H1 (cell line): ENCODE results near the gene ADAMTS3.

ENCODE experiments used
- CBX8 ChIP-seq: fragments of 300-800, 300-1000 bp; sonication (generic); IDR thresholded peaks from 2 replicates; pipeline ENCODE4 v1.7.1; 2016; ENCODE audit warnings: low read depth, low read length, borderline replicate concordance
- CEBPB ChIP-seq: IDR thresholded peaks from 2 replicates; pipeline ENCODE4 v1.6.1; 2012; ENCODE audit warnings: low read depth, low read length
- CHD2 ChIP-seq: IDR thresholded peaks from 2 replicates; pipeline ENCODE4 v1.6.1; 2012; ENCODE audit warnings: low read length, improper control_type of control experiment
- CTCF ChIP-seq, 3 experiments: IDR thresholded peaks; 1 replicate in 2 of 3; 2 replicates in 1 of 3; pipeline versions ENCODE4 v1.5.1 to v1.6.1; 2011; ENCODE audit warnings: low read length in 3 of 3, mild to moderate bottlenecking in 3 of 3, inconsistent platforms in 2 of 3, low read depth in 1 of 3, moderate library complexity in 1 of 3; ENCODE audit not compliant: insufficient read depth in 1 of 3; ENCODE audit errors: control extremely low read depth in 1 of 3
- GABPA ChIP-seq: IDR thresholded peaks from 2 replicates; pipeline ENCODE4 v1.6.1; 2011; ENCODE audit warnings: mild to moderate bottlenecking, low read length, moderate library complexity, borderline replicate concordance; ENCODE audit not compliant: insufficient read depth
- NRF1 ChIP-seq: IDR thresholded peaks from 2 replicates; pipeline ENCODE4 v1.6.1; 2011; ENCODE audit warnings: mild to moderate bottlenecking, low read depth, low read length, improper control_type of control experiment
- POLR2A ChIP-seq, 2 experiments: IDR thresholded peaks; 1 replicate in 1 of 2; 2 replicates in 1 of 2; pipeline ENCODE4 v1.6.1; 2011; ENCODE audit warnings: low read depth in 2 of 2, low read length in 2 of 2, mild to moderate bottlenecking in 2 of 2; ENCODE audit errors: control extremely low read depth in 1 of 2
- POLR2AphosphoS5 ChIP-seq: IDR thresholded peaks from 2 replicates; pipeline ENCODE4 v1.6.1; 2011; ENCODE audit warnings: low read depth, low read length
- RAD21 ChIP-seq, 2 experiments: IDR thresholded peaks in 1 of 2; conservative IDR thresholded peaks in 1 of 2; 2 replicates each; pipeline ENCODE4 v1.6.1; 2011; ENCODE audit warnings: low read depth in 2 of 2, low read length in 2 of 2, improper control_type of control experiment in 1 of 2, inconsistent platforms in 1 of 2, mild to moderate bottlenecking in 1 of 2, moderate library complexity in 1 of 2
- SIN3A ChIP-seq, 2 experiments: IDR thresholded peaks in 1 of 2; conservative IDR thresholded peaks in 1 of 2; 2 replicates each; pipeline ENCODE4 v1.6.1; 2011 to 2012; ENCODE audit warnings: low read length in 2 of 2, improper control_type of control experiment in 1 of 2, low read depth in 1 of 2, mild to moderate bottlenecking in 1 of 2
- SIRT6 ChIP-seq: IDR thresholded peaks from one replicate; pipeline ENCODE4 v1.7.1; 2012; ENCODE audit warnings: low read length, inconsistent platforms
- SP1 ChIP-seq: IDR thresholded peaks from 2 replicates; pipeline ENCODE4 v1.6.1; 2011; ENCODE audit warnings: low read depth, low read length
- TF ChIP-seq, protein P1 (sequence below): IDR thresholded peaks from 2 replicates; pipeline ENCODE4 v1.6.1; 2011; ENCODE audit warnings: low read depth, mild to moderate bottlenecking, low read length; ENCODE audit not compliant: insufficient read depth

DNA sequence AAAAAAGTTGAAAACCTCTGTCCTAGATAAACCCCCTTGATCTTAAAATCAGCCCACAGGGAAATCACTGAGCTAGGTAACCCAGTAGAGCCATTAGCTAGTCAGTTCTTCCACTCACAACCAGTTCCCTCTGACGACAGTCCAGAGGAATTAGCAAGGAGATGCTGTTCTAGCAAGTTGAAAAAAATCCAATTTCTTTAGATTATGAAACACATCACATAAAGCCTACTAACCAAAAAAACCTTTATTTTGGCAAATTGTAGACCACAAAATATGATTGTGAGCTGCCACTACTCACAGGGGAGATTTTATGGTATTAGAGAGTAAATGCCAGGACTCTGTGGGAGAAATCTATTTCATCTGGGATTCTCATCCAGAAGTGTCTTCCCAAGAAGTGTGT is 22.6 kb downstream of the ADAMTS3 start:
- no peak for TF ChIP-seq CTCF (IDR thresholded peaks at IDR 0.05; ENCODE audit: control extremely low read depth in 1 of 3, insufficient read depth in 1 of 3, low read depth in 1 of 3, low read length in 3 of 3)
- no peak for TF ChIP-seq SIN3A (conservative IDR thresholded peaks at IDR 0.05 in 1 of 2, IDR thresholded peaks at IDR 0.05 in 1 of 2; ENCODE audit: low read depth in 1 of 2, low read length in 2 of 2)
- TF ChIP-seq GABPA, result no peak
- no peak for TF ChIP-seq SP1
- TF ChIP-seq POLR2AphosphoS5, result no peak
- TF ChIP-seq CEBPB, result no peak
- no peak for TF ChIP-seq NRF1
- TF ChIP-seq, protein P1, sequence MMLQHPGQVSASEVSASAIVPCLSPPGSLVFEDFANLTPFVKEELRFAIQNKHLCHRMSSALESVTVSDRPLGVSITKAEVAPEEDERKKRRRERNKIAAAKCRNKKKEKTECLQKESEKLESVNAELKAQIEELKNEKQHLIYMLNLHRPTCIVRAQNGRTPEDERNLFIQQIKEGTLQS, result no peak
- no peak for TF ChIP-seq POLR2A (IDR thresholded peaks at IDR 0.05; ENCODE audit: control extremely low read depth in 1 of 2, low read depth in 2 of 2, low read length in 2 of 2)
- no peak for TF ChIP-seq RAD21 (IDR thresholded peaks at IDR 0.05 in 1 of 2, conservative IDR thresholded peaks at IDR 0.05 in 1 of 2; ENCODE audit: low read depth in 2 of 2, low read length in 2 of 2)
- TF ChIP-seq SIRT6, result no peak
- TF ChIP-seq CHD2, result no peak
- no peak for TF ChIP-seq CBX8
